GM23338 (cell line): Measurements from ENCODE around the gene RPL7A. TPM values are rescaled to one million over a fixed set of nuclear protein-coding genes. Genes with fewer than 3 reads are reported as not detected.

Source experiments
- ATAC-seq: fragments of 200-7000 bp; cut with Tn5 transposase; 3 replicates; pipeline ENCODE4 v1.9.1; 2020
- DNase-seq: peaks from one replicate; pipeline ENCODE4 v3.0.0-alpha.2; 2015; ENCODE audit warnings: low spot score
- H2AFZ ChIP-seq: fragments of 200-600 bp; sonication (generic); 2 replicates; pipeline ENCODE4 v1.8.0; 2016; ENCODE audit warnings: antibody characterized with exemption, mild to moderate bottlenecking, moderate library complexity
- H3F3A ChIP-seq: fragments of 200-600 bp; sonication (generic); replicated peaks from 2 replicates; pipeline ENCODE4 v1.8.0; 2017; ENCODE audit warnings: antibody characterized with exemption, mixed run types, low read depth
- H3K27ac ChIP-seq: fragments of 200-600 bp; sonication (generic); 2 replicates; pipeline ENCODE4 v1.6.1; 2016; ENCODE audit warnings: low read depth
- H3K27me3 ChIP-seq: fragments of 200-600 bp; sonication (generic); 2 replicates; pipeline ENCODE4 v1.8.0; 2016; ENCODE audit warnings: mild to moderate bottlenecking, mixed run types, moderate library complexity; ENCODE audit not compliant: insufficient read depth
- H3K36me3 ChIP-seq: fragments of 200-600 bp; sonication (generic); 2 replicates; pipeline ENCODE4 v1.8.0; 2016; ENCODE audit warnings: mild to moderate bottlenecking; ENCODE audit not compliant: insufficient read depth
- H3K4me1 ChIP-seq: fragments of 200-600 bp; sonication (generic); 2 replicates; pipeline ENCODE4 v1.8.0; 2016; ENCODE audit warnings: mild to moderate bottlenecking, moderate library complexity; ENCODE audit not compliant: insufficient read depth
- H3K4me2 ChIP-seq: fragments of 200-600 bp; sonication (generic); 2 replicates; pipeline ENCODE4 v1.7.1; 2017; ENCODE audit warnings: mixed run types
- H3K4me3 ChIP-seq: fragments of 200-600 bp; sonication (generic); 2 replicates; pipeline ENCODE4 v1.6.1; 2016; ENCODE audit warnings: mixed run types
- H3K79me2 ChIP-seq: fragments of 200-600 bp; sonication (generic); replicated peaks from 2 replicates; pipeline ENCODE4 v1.8.0; 2017; ENCODE audit warnings: mild to moderate bottlenecking; ENCODE audit not compliant: insufficient read depth
- H3K9me2 ChIP-seq: fragments of 200-600 bp; sonication (generic); 2 replicates; pipeline ENCODE4 v1.8.0; 2017; ENCODE audit not compliant: insufficient read depth
- H4K20me1 ChIP-seq: fragments of 200-600 bp; sonication (generic); replicated peaks from 2 replicates; pipeline ENCODE4 v1.8.0; 2017; ENCODE audit warnings: mild to moderate bottlenecking; ENCODE audit not compliant: insufficient read depth
- H3K27ac Mint-ChIP-seq: 2 replicates; pipeline ENCODE4 v1.8.0; 2020; ENCODE audit warnings: inconsistent platforms, mild to moderate bottlenecking, moderate library complexity, mixed read lengths
- H3K27me3 Mint-ChIP-seq: 3 replicates; pipeline ENCODE4 v1.8.0; 2022; ENCODE audit warnings: low read depth, mild to moderate bottlenecking, moderate library complexity, mixed read lengths, inconsistent platforms; ENCODE audit not compliant: insufficient read depth, poor library complexity
- H3K36me3 Mint-ChIP-seq: 3 replicates; pipeline ENCODE4 v1.8.0; 2021; ENCODE audit warnings: low read depth, mild to moderate bottlenecking, inconsistent platforms, moderate library complexity, mixed read lengths
- H3K4me1 Mint-ChIP-seq: 3 replicates; pipeline ENCODE4 v1.8.0; 2020; ENCODE audit warnings: mild to moderate bottlenecking, inconsistent platforms, mixed read lengths
- H3K4me3 Mint-ChIP-seq: 3 replicates; pipeline ENCODE4 v1.8.0; 2021; ENCODE audit warnings: moderate library complexity, mild to moderate bottlenecking, inconsistent platforms, mixed read lengths
- H3K9me3 Mint-ChIP-seq: 3 replicates; pipeline ENCODE4 v1.8.0; 2020; ENCODE audit warnings: moderate library complexity, mild to moderate bottlenecking, inconsistent platforms, mixed read lengths
- CREB1 ChIP-seq: fragments of 250-450 bp; sonication (Bioruptor Pico); IDR thresholded peaks from 2 replicates; pipeline ENCODE4 v1.5.0; 2020; ENCODE audit warnings: low read depth, mild to moderate bottlenecking, moderate library complexity
- EZH2 ChIP-seq: fragments of 200-600 bp; sonication (generic); IDR thresholded peaks from one replicate; pipeline ENCODE4 v1.8.0; 2017; ENCODE audit warnings: antibody characterized with exemption, mild to moderate bottlenecking, low read depth; ENCODE audit not compliant: unreplicated experiment
- EZH2phosphoT487 ChIP-seq: fragments of 200-600 bp; sonication (generic); IDR thresholded peaks from one replicate; pipeline ENCODE4 v1.8.1; 2018; ENCODE audit warnings: antibody characterized with exemption; ENCODE audit not compliant: unreplicated experiment
- JUNB ChIP-seq: IDR thresholded peaks from one replicate; pipeline ENCODE4 v1.6.1; 2016; ENCODE audit warnings: antibody characterized with exemption; ENCODE audit not compliant: unreplicated experiment
- NANOG ChIP-seq: IDR thresholded peaks from 2 replicates; pipeline ENCODE4 v1.6.1; 2016; ENCODE audit warnings: antibody characterized with exemption, borderline replicate concordance
- POLR2AphosphoS5 ChIP-seq: IDR thresholded peaks from 2 replicates; pipeline ENCODE4 v1.6.1; 2016; ENCODE audit warnings: antibody characterized with exemption, low read depth
- STAT1 ChIP-seq: IDR thresholded peaks from one replicate; pipeline ENCODE4 v1.6.1; 2016; ENCODE audit warnings: antibody characterized with exemption; ENCODE audit not compliant: unreplicated experiment
- ZNF114 ChIP-seq: fragments of 250-450 bp; sonication (Bioruptor Pico); IDR thresholded peaks from 2 replicates; pipeline ENCODE4 v1.5.0; 2020; ENCODE audit warnings: mild to moderate bottlenecking, moderate library complexity
- polyA plus RNA-seq: library from polyadenylated mRNA; unstranded; fragments of >200 nt; fragmentation: Nextera tagmentation; extraction: Ambion mirVana; gene quantifications from 2 replicates; pipeline ENCODE4 v1.2.1, GENCODE V29; 2016
- total RNA-seq: library from RNA; depleted of rRNA; stranded (reverse); fragments of >200 nt; shearing (Covaris generic); gene quantifications from 2 replicates; pipeline ENCODE4 v1.2.3, GENCODE V29; 2014
- TF ChIP-seq, protein P1 (sequence below): IDR thresholded peaks from 2 replicates; pipeline ENCODE4 v1.6.1; 2016; ENCODE audit warnings: antibody characterized with exemption
- TF ChIP-seq, protein P2 (sequence below): fragments of 250-450 bp; sonication (Bioruptor Pico); IDR thresholded peaks from 2 replicates; pipeline ENCODE4 v1.5.0; 2020; ENCODE audit warnings: mild to moderate bottlenecking, moderate library complexity
- TF ChIP-seq, protein P3 (sequence below): IDR thresholded peaks from one replicate; pipeline ENCODE4 v1.6.1; 2018; ENCODE audit warnings: antibody characterized with exemption; ENCODE audit not compliant: unreplicated experiment

Gene RPL7A
- total and polyA plus RNA-seq, 2 experiments from 2014 or later = 1,644 to 2,020 TPM

DNA sequence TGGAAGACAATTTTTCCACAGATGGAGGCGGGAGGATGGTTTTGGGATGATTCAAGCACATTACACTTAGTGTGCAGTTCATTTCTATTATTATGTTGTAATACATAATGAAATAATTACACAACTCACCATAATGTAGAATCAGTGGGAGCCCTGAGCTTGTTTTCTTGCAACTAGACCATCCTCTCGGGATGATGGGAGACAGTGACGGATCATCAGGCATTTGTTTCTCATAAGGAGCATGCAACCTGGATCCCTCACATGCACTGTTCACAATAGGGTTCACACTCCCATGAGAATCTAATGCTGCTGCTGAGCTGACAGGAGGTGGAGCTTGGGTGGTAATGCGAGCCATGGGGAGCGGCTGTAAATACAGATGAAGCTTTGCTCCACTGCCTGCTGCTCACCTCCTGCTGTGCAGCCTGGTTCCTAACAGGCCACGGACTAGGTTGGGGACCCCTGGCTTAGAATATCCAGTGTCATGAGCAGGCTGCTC lies 29.8 kb downstream of the RPL7A start:
- peaks cover 10% of the 10 kb centered on the region; the same call in 1 of the 2 replicates for H3K4me1 ChIP-seq
- DNase-seq (no peak), ATAC-seq (no peak)
- H3K4me3 Mint-ChIP-seq = no peak overlapping the region
- H3K79me2 ChIP-seq = peaks cover 28% of the 10 kb centered on the region
- H3K27ac ChIP-seq = no peak overlapping the region
- no peak overlapping the region for H3K4me2 ChIP-seq
- no peak overlapping the region for H3K4me3 ChIP-seq
- H3K36me3 Mint-ChIP-seq = peaks cover 11% of the 10 kb centered on the region
- H3K27me3 ChIP-seq = peaks cover 13% of the 10 kb centered on the region
- peaks cover 22% of the 10 kb centered on the region for H4K20me1 ChIP-seq
- H3F3A ChIP-seq = no peaks in the 10 kb centered on the region
- peaks cover 29% of the 10 kb centered on the region for H3K27me3 Mint-ChIP-seq
- peaks cover 10% of the 10 kb centered on the region; the same call in 1 of the 2 replicates for H3K9me2 ChIP-seq
- H3K27ac Mint-ChIP-seq = no peak overlapping the region
- H3K36me3 ChIP-seq = peaks cover 3% of the 10 kb centered on the region; the same call in 1 of the 2 replicates
- H3K9me3 Mint-ChIP-seq = peaks cover 14% of the 10 kb centered on the region; the same call in 2 of the 3 replicates
- TF ChIP-seq EZH2 (no peak), NANOG (no peak), JUNB (no peak), POLR2AphosphoS5 (no peak), EZH2phosphoT487 (no peak), STAT1 (no peak), CREB1 (CRISPR knock-in tag) (no peak), ZNF114 (CRISPR knock-in tag) (no peak)
- TF ChIP-seq, protein P1, sequence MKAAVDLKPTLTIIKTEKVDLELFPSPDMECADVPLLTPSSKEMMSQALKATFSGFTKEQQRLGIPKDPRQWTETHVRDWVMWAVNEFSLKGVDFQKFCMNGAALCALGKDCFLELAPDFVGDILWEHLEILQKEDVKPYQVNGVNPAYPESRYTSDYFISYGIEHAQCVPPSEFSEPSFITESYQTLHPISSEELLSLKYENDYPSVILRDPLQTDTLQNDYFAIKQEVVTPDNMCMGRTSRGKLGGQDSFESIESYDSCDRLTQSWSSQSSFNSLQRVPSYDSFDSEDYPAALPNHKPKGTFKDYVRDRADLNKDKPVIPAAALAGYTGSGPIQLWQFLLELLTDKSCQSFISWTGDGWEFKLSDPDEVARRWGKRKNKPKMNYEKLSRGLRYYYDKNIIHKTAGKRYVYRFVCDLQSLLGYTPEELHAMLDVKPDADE = no peak
- TF ChIP-seq, protein P2, sequence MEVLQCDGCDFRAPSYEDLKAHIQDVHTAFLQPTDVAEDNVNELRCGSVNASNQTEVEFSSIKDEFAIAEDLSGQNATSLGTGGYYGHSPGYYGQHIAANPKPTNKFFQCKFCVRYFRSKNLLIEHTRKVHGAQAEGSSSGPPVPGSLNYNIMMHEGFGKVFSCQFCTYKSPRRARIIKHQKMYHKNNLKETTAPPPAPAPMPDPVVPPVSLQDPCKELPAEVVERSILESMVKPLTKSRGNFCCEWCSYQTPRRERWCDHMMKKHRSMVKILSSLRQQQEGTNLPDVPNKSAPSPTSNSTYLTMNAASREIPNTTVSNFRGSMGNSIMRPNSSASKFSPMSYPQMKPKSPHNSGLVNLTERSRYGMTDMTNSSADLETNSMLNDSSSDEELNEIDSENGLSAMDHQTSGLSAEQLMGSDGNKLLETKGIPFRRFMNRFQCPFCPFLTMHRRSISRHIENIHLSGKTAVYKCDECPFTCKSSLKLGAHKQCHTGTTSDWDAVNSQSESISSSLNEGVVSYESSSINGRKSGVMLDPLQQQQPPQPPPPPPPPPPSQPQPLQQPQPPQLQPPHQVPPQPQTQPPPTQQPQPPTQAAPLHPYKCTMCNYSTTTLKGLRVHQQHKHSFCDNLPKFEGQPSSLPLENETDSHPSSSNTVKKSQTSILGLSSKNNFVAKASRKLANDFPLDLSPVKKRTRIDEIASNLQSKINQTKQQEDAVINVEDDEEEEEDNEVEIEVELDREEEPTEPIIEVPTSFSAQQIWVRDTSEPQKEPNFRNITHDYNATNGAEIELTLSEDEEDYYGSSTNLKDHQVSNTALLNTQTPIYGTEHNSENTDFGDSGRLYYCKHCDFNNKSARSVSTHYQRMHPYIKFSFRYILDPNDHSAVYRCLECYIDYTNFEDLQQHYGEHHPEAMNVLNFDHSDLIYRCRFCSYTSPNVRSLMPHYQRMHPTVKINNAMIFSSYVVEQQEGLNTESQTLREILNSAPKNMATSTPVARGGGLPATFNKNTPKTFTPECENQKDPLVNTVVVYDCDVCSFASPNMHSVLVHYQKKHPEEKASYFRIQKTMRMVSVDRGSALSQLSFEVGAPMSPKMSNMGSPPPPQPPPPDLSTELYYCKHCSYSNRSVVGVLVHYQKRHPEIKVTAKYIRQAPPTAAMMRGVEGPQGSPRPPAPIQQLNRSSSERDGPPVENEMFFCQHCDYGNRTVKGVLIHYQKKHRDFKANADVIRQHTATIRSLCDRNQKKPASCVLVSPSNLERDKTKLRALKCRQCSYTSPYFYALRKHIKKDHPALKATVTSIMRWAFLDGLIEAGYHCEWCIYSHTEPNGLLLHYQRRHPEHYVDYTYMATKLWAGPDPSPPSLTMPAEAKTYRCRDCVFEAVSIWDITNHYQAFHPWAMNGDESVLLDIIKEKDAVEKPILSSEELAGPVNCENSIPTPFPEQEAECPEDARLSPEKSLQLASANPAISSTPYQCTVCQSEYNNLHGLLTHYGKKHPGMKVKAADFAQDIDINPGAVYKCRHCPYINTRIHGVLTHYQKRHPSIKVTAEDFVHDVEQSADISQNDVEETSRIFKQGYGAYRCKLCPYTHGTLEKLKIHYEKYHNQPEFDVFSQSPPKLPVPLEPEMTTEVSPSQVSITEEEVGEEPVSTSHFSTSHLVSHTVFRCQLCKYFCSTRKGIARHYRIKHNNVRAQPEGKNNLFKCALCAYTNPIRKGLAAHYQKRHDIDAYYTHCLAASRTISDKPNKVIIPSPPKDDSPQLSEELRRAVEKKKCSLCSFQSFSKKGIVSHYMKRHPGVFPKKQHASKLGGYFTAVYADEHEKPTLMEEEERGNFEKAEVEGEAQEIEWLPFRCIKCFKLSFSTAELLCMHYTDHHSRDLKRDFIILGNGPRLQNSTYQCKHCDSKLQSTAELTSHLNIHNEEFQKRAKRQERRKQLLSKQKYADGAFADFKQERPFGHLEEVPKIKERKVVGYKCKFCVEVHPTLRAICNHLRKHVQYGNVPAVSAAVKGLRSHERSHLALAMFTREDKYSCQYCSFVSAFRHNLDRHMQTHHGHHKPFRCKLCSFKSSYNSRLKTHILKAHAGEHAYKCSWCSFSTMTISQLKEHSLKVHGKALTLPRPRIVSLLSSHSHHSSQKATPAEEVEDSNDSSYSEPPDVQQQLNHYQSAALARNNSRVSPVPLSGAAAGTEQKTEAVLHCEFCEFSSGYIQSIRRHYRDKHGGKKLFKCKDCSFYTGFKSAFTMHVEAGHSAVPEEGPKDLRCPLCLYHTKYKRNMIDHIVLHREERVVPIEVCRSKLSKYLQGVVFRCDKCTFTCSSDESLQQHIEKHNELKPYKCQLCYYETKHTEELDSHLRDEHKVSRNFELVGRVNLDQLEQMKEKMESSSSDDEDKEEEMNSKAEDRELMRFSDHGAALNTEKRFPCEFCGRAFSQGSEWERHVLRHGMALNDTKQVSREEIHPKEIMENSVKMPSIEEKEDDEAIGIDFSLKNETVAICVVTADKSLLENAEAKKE (CRISPR knock-in tag) = no peak
- TF ChIP-seq, protein P3, sequence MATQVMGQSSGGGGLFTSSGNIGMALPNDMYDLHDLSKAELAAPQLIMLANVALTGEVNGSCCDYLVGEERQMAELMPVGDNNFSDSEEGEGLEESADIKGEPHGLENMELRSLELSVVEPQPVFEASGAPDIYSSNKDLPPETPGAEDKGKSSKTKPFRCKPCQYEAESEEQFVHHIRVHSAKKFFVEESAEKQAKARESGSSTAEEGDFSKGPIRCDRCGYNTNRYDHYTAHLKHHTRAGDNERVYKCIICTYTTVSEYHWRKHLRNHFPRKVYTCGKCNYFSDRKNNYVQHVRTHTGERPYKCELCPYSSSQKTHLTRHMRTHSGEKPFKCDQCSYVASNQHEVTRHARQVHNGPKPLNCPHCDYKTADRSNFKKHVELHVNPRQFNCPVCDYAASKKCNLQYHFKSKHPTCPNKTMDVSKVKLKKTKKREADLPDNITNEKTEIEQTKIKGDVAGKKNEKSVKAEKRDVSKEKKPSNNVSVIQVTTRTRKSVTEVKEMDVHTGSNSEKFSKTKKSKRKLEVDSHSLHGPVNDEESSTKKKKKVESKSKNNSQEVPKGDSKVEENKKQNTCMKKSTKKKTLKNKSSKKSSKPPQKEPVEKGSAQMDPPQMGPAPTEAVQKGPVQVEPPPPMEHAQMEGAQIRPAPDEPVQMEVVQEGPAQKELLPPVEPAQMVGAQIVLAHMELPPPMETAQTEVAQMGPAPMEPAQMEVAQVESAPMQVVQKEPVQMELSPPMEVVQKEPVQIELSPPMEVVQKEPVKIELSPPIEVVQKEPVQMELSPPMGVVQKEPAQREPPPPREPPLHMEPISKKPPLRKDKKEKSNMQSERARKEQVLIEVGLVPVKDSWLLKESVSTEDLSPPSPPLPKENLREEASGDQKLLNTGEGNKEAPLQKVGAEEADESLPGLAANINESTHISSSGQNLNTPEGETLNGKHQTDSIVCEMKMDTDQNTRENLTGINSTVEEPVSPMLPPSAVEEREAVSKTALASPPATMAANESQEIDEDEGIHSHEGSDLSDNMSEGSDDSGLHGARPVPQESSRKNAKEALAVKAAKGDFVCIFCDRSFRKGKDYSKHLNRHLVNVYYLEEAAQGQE = no peak
- H3K4me1 Mint-ChIP-seq = peaks cover 7% of the 10 kb centered on the region; the same call in 2 of the 3 replicates
- no peak overlapping the region for H2AFZ ChIP-seq
